Liver (tissue), 9 donors: Measurements from ENCODE around the gene PLXNB1. TPM values are rescaled to one million over a fixed set of nuclear protein-coding genes. Genes with fewer than 3 reads are reported as not detected.
A peak's percentile ranks its signal among the peaks of the same experiment; 100 is the strongest.

Experiments used
- DNase-seq: peaks from one replicate; pipeline ENCODE4 v3.0.0-alpha.2; 2017; ENCODE audit warnings: low spot score
- H3K27ac ChIP-seq, 2 donors: one replicate each; pipeline ENCODE4 v1.7.0; 2013; ENCODE audit warnings: inconsistent platforms in 2 of 2, low read length in 2 of 2, control low read depth in 1 of 2, low read depth in 1 of 2, mild to moderate bottlenecking in 1 of 2
- H3K27me3 ChIP-seq, 4 donors: one replicate each; pipeline versions ENCODE4 v1.6.1 to v1.7.0; 2013; ENCODE audit warnings: low read length in 3 of 4, inconsistent platforms in 1 of 4, mild to moderate bottlenecking in 1 of 4, moderate library complexity in 1 of 4; ENCODE audit not compliant: control insufficient read depth in 4 of 4, insufficient read depth in 4 of 4
- H3K36me3 ChIP-seq, 4 donors: one replicate each; pipeline versions ENCODE4 v1.6.1 to v1.7.0; 2013; ENCODE audit warnings: low read length in 3 of 4, mild to moderate bottlenecking in 3 of 4, low read depth in 1 of 4, moderate library complexity in 1 of 4; ENCODE audit not compliant: control insufficient read depth in 4 of 4, insufficient read depth in 3 of 4
- H3K4me1 ChIP-seq, 4 donors: one replicate each; pipeline versions ENCODE4 v1.6.1 to v1.7.0; 2013; ENCODE audit warnings: low read length in 3 of 4, mild to moderate bottlenecking in 3 of 4, moderate library complexity in 1 of 4; ENCODE audit not compliant: control insufficient read depth in 4 of 4, insufficient read depth in 4 of 4
- H3K4me3 ChIP-seq, 3 donors: one replicate each; pipeline versions ENCODE4 v1.6.1 to v1.7.0; 2013; ENCODE audit warnings: low read length in 3 of 3, control low read depth in 1 of 3, low read depth in 1 of 3, mild to moderate bottlenecking in 1 of 3
- H3K9ac ChIP-seq, 2 donors: one replicate each; pipeline ENCODE4 v1.7.0; 2013; ENCODE audit warnings: low read length in 2 of 2, mild to moderate bottlenecking in 2 of 2, moderate library complexity in 2 of 2, control low read depth in 1 of 2, low read depth in 1 of 2
- H3K9me3 ChIP-seq, 4 donors: one replicate each; pipeline versions ENCODE4 v1.6.1 to v1.7.0; 2013; ENCODE audit warnings: low read length in 3 of 4; ENCODE audit not compliant: control insufficient read depth in 4 of 4
- EGR1 ChIP-seq, 2 donors: IDR thresholded peaks; 2 replicates each; pipeline ENCODE4 v1.6.1; 2016 to 2018; ENCODE audit warnings: antibody characterized with exemption in 2 of 2, low read depth in 2 of 2
- FOXA1 ChIP-seq: IDR thresholded peaks from 2 replicates; pipeline ENCODE4 v1.6.1; 2016; ENCODE audit warnings: antibody characterized with exemption
- FOXA2 ChIP-seq: IDR thresholded peaks from 2 replicates; pipeline ENCODE4 v1.6.1; 2016; ENCODE audit warnings: antibody characterized with exemption
- HNF4A ChIP-seq, 2 donors: conservative IDR thresholded peaks; 2 replicates each; pipeline ENCODE4 v1.6.1; 2016; ENCODE audit warnings: antibody characterized with exemption in 2 of 2, mild to moderate bottlenecking in 2 of 2
- HNF4G ChIP-seq: IDR thresholded peaks from 2 replicates; pipeline ENCODE4 v1.6.1; 2016; ENCODE audit warnings: antibody characterized with exemption
- JUND ChIP-seq, 2 donors: IDR thresholded peaks; 2 replicates each; pipeline ENCODE4 v1.6.1; 2016; ENCODE audit warnings: antibody characterized with exemption in 2 of 2
- NR2F2 ChIP-seq: IDR thresholded peaks from 2 replicates; pipeline ENCODE4 v1.6.1; 2016; ENCODE audit warnings: antibody characterized with exemption
- RXRA ChIP-seq, 2 donors: IDR thresholded peaks; 2 replicates each; pipeline ENCODE4 v1.6.1; 2017 to 2018; ENCODE audit warnings: antibody characterized with exemption in 2 of 2, mild to moderate bottlenecking in 1 of 2
- SP1 ChIP-seq: IDR thresholded peaks from 2 replicates; pipeline ENCODE4 v1.6.1; 2018; ENCODE audit warnings: antibody characterized with exemption, mild to moderate bottlenecking
- TAF1 ChIP-seq: conservative IDR thresholded peaks from 2 replicates; pipeline ENCODE4 v1.6.1; 2016; ENCODE audit warnings: antibody characterized with exemption, mild to moderate bottlenecking
- WGBS: extraction: QIAGEN DNeasy Blood & Tissue Kit; methylation state at CpG from one replicate; pipeline ENCODE4 v1.1.7; 2013; 5-methylcytosine and 5-hydroxymethylcytosine counted together
- polyA plus RNA-seq, 2 donors: library from polyadenylated mRNA; stranded (reverse) in 1 of 2; unstranded in 1 of 2; fragments of 200-250 nt in 1 of 2; fragments of >200 nt in 1 of 2; fragmentation: Nextera tagmentation in 1 of 2; extraction: Ambion mirVana in 1 of 2; gene quantifications; one replicate each; pipeline versions ENCODE4 v1.2.1 to v1.2.3, GENCODE V29; 2013 to 2015
- total RNA-seq, 2 donors: library from RNA; depleted of rRNA; stranded (reverse); fragments of >200 nt; gene quantifications; one replicate each; pipeline ENCODE4 v1.2.3, GENCODE V29; 2014
- TF ChIP-seq, protein P1 (sequence below): IDR thresholded peaks from 2 replicates; pipeline ENCODE4 v1.6.1; 2016; ENCODE audit warnings: antibody characterized with exemption
- TF ChIP-seq, protein P2 (sequence below): fragments of 150-350 bp; IDR thresholded peaks from 2 replicates; pipeline ENCODE4 v1.5.1; 2017; ENCODE audit warnings: improper control_type of control experiment, low read depth, low read length; ENCODE audit not compliant: missing input control
- TF ChIP-seq, protein P3 (sequence below): IDR thresholded peaks from 2 replicates; pipeline ENCODE4 v1.6.1; 2016; ENCODE audit warnings: antibody characterized with exemption
- TF ChIP-seq, protein P4 (sequence below): IDR thresholded peaks from 2 replicates; pipeline ENCODE4 v1.6.1; 2016; ENCODE audit warnings: antibody characterized with exemption, mild to moderate bottlenecking
- TF ChIP-seq, protein P5 (sequence below): IDR thresholded peaks from 2 replicates; pipeline ENCODE4 v1.6.1; 2016; ENCODE audit warnings: antibody characterized with exemption
- donor health status: healthy.
- donor health status: healthy.
- donor health status: healthy.
- donor health status: healthy.
- donor health status: healthy.

Gene PLXNB1
- total and polyA plus RNA-seq, 4 donors, result 38.1 to 204 (median 72.9) TPM

DNA sequence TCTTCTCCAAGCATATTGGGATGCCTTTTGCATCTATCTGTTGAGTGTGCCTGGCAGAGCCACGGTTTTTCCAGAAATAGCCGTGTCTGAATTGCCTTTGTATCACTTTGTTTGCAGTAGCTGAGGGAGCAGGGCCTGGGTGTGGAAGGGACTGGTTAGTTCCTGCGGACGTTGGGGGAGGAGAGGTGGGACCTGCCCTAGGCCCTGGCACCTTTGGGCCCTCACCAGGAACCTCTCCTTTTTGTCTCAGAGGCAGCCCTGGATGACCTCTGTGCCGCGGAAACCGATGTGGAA lies 35.3 kb upstream of the PLXNB1 start:
- Histone ChIP-seq H3K4me1 (peaks cover 15 to 52% (median 41%) of the 10 kb centered on the region in 4 donors), H3K9me3 (no peaks in the 10 kb centered on the region), H3K27me3 (no peaks in the 10 kb centered on the region), H3K4me3 (no peak overlapping the region), H3K36me3 (peaks cover 3 to 17% (median 13%) of the 10 kb centered on the region in 4 donors), H3K9ac (no peak overlapping the region), H3K27ac (peak overlapping the region; percentile 92 to 95)
- 20% methylated on average over 7 of the region's 7 CpGs for WGBS
- TF ChIP-seq, protein P1, sequence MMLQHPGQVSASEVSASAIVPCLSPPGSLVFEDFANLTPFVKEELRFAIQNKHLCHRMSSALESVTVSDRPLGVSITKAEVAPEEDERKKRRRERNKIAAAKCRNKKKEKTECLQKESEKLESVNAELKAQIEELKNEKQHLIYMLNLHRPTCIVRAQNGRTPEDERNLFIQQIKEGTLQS, result no peak
- TF ChIP-seq, protein P2, sequence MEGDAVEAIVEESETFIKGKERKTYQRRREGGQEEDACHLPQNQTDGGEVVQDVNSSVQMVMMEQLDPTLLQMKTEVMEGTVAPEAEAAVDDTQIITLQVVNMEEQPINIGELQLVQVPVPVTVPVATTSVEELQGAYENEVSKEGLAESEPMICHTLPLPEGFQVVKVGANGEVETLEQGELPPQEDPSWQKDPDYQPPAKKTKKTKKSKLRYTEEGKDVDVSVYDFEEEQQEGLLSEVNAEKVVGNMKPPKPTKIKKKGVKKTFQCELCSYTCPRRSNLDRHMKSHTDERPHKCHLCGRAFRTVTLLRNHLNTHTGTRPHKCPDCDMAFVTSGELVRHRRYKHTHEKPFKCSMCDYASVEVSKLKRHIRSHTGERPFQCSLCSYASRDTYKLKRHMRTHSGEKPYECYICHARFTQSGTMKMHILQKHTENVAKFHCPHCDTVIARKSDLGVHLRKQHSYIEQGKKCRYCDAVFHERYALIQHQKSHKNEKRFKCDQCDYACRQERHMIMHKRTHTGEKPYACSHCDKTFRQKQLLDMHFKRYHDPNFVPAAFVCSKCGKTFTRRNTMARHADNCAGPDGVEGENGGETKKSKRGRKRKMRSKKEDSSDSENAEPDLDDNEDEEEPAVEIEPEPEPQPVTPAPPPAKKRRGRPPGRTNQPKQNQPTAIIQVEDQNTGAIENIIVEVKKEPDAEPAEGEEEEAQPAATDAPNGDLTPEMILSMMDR, result no peak
- no peak for DNase-seq

DNA sequence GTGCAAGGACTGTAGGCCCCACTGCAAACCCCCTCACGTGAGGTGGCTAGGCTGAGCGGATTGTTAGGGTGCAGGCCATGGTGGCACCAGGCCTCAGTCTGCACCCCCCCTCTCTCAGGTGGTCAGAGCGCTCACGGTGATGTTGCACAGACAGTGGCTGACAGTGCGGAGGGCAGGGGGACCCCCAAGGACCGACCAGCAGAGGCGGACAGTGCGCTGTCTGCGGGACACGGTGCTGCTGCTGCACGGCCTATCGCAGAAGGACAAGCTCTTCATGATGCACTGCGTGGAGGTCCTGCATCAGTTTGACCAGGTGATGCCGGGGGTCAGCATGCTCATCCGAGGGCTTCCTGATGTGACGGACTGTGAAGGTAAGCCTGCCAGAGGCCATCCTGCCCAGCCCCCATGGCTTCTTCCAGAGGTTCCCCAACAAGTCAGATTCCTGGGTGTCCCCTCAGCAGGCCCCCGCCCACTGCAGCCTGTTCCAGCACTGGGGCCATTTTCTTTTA lies 34.9 kb upstream of the PLXNB1 start:
- DNase-seq, result no peak
- Histone ChIP-seq H3K9me3 (no peaks in the 10 kb centered on the region), H3K27ac (peak overlapping the region; percentile 92 to 95), H3K36me3 (peaks cover 5 to 21% (median 16%) of the 10 kb centered on the region in 4 donors), H3K9ac (no peak overlapping the region), H3K4me1 (peaks cover 15 to 48% (median 37%) of the 10 kb centered on the region in 4 donors), H3K4me3 (no peak overlapping the region), H3K27me3 (no peaks in the 10 kb centered on the region)
- 97% methylated on average over 17 of the region's 17 CpGs for WGBS
- TF ChIP-seq HNF4G (no peak), FOXA2 (no peak), SP1 (no peak)
- TF ChIP-seq, protein P3, sequence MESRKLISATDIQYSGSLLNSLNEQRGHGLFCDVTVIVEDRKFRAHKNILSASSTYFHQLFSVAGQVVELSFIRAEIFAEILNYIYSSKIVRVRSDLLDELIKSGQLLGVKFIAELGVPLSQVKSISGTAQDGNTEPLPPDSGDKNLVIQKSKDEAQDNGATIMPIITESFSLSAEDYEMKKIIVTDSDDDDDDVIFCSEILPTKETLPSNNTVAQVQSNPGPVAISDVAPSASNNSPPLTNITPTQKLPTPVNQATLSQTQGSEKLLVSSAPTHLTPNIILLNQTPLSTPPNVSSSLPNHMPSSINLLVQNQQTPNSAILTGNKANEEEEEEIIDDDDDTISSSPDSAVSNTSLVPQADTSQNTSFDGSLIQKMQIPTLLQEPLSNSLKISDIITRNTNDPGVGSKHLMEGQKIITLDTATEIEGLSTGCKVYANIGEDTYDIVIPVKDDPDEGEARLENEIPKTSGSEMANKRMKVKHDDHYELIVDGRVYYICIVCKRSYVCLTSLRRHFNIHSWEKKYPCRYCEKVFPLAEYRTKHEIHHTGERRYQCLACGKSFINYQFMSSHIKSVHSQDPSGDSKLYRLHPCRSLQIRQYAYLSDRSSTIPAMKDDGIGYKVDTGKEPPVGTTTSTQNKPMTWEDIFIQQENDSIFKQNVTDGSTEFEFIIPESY, result no peak

DNA sequence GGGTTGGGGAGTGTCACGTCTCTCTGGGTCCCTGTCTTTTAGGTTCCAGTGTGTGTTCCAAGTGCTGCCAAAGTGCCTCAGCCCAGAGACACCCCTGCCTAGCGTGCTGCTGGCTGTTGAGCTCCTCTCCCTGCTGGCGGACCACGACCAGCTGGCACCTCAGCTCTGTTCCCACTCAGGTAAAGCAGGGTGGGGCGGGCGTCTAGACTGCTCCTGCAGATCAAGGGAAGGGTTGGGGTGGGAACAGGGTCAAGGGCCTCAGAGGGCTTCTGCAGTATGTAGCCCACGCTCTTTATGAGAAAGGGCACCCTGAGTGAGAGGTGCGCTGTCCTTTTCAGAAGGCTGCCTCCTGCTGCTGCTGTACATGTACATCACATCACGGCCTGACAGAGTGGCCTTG lies 33.8 kb upstream of the PLXNB1 start:
- H3K36me3 ChIP-seq, result peaks cover 5 to 27% (median 25%) of the 10 kb centered on the region in 4 donors
- TF ChIP-seq TAF1 (no peak), JUND (IDR thresholded peaks at IDR 0.05) (no peak), RXRA (IDR thresholded peaks at IDR 0.05) (no peak), FOXA1 (no peak), HNF4G (no peak), EGR1 (IDR thresholded peaks at IDR 0.05; ENCODE audit: low read depth in 2 of 2) (no peak), FOXA2 (no peak), NR2F2 (no peak), HNF4A (conservative IDR thresholded peaks at IDR 0.05) (no peak)
- TF ChIP-seq, protein P1, result no peak
- TF ChIP-seq, protein P3, result no peak
- TF ChIP-seq, protein P2, result no peak
- TF ChIP-seq, protein P4, sequence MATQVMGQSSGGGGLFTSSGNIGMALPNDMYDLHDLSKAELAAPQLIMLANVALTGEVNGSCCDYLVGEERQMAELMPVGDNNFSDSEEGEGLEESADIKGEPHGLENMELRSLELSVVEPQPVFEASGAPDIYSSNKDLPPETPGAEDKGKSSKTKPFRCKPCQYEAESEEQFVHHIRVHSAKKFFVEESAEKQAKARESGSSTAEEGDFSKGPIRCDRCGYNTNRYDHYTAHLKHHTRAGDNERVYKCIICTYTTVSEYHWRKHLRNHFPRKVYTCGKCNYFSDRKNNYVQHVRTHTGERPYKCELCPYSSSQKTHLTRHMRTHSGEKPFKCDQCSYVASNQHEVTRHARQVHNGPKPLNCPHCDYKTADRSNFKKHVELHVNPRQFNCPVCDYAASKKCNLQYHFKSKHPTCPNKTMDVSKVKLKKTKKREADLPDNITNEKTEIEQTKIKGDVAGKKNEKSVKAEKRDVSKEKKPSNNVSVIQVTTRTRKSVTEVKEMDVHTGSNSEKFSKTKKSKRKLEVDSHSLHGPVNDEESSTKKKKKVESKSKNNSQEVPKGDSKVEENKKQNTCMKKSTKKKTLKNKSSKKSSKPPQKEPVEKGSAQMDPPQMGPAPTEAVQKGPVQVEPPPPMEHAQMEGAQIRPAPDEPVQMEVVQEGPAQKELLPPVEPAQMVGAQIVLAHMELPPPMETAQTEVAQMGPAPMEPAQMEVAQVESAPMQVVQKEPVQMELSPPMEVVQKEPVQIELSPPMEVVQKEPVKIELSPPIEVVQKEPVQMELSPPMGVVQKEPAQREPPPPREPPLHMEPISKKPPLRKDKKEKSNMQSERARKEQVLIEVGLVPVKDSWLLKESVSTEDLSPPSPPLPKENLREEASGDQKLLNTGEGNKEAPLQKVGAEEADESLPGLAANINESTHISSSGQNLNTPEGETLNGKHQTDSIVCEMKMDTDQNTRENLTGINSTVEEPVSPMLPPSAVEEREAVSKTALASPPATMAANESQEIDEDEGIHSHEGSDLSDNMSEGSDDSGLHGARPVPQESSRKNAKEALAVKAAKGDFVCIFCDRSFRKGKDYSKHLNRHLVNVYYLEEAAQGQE, result no peak
- TF ChIP-seq, protein P5, sequence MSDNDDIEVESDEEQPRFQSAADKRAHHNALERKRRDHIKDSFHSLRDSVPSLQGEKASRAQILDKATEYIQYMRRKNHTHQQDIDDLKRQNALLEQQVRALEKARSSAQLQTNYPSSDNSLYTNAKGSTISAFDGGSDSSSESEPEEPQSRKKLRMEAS, result no peak

More for the DNA sequence above, 33.8 kb upstream of the PLXNB1 start:
- Histone ChIP-seq H3K4me1 (peaks cover 6 to 38% (median 26%) of the 10 kb centered on the region in 4 donors), H3K27me3 (no peaks in the 10 kb centered on the region), H3K27ac (no peak overlapping the region), H3K9me3 (no peaks in the 10 kb centered on the region), H3K9ac (no peak overlapping the region), H3K4me3 (no peak overlapping the region)
- no peak for DNase-seq
- 90% methylated on average over 9 of the region's 9 CpGs for WGBS
